GM21423 (cell line): ENCODE data around the gene ANKRD6.

Experiments
- ATAC-seq: cut with Tn5 transposase; IDR thresholded peaks from one replicate; pipeline ENCODE4 v1.9.1; 2021; ENCODE audit warnings: mild to moderate bottlenecking, moderate library complexity; ENCODE audit not compliant: unreplicated experiment

The ANKRD6 gene

GRCh38 chr6:89682991-89683390, 250.0 kb downstream of the ANKRD6 start:
- no peak for ATAC-seq
